Measurements from ENCODE around the gene NID1.

DNA sequence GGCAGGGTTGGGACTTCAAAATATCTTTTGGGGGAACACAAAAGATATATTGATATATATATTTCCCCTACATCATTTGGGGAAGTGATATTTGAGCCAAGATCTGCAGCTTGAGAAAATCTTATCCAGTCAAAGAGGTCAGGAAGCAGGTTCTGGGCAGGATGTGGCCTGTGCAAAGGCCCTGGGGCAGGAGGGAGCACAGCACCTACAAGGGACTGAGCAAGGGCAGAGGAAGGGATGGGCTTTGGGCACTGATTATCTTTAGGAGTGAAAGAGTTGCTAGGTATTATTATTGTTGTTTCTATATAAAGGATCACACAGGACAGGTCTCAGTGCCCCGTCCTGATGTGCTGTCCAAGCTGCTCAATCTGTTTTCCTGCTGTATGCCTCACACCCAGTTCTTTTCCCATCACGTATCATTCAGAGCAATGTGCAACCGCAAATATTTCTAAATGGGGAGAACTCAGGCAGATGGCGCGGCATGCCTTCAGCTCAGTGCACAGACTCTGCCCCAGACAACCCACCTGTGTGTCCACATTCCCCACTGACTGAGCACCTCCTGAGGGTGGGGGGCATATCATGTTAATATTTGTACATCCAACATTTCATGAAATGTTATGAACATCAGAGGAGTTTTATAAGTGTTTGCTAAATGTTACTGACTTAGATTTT is 49.3 kb upstream of the NID1 start:
- TF ChIP-seq REST (IDR thresholded peaks at IDR 0.05; ENCODE audit: borderline replicate concordance): no peak
- no peak for TF ChIP-seq CTCF (IDR thresholded peaks at IDR 0.05; ENCODE audit: poor library complexity, severe bottlenecking)
- TF ChIP-seq POLR2AphosphoS5 (IDR thresholded peaks at IDR 0.05): no peak
- TF ChIP-seq RAD21 (conservative IDR thresholded peaks at IDR 0.05): no peak
- no peak for TF ChIP-seq EP300 (conservative IDR thresholded peaks at IDR 0.05; ENCODE audit: poor library complexity, severe bottlenecking)
- TF ChIP-seq SMC3 (conservative IDR thresholded peaks at IDR 0.05; ENCODE audit: poor library complexity): no peak
